Measurements from ENCODE around the gene SERINC2. TPM values are rescaled to one million over a fixed set of nuclear protein-coding genes. Genes with fewer than 3 reads are reported as not detected.
"Not testable (repeated sequence)": the region's sequence is repeated elsewhere in the genome, so short reads cannot be mapped to it uniquely, and the experiment has no call there.

SERINC2 gene
- total RNA-seq, 1 donor from 2014 or later, result 21.4 TPM

DNA sequence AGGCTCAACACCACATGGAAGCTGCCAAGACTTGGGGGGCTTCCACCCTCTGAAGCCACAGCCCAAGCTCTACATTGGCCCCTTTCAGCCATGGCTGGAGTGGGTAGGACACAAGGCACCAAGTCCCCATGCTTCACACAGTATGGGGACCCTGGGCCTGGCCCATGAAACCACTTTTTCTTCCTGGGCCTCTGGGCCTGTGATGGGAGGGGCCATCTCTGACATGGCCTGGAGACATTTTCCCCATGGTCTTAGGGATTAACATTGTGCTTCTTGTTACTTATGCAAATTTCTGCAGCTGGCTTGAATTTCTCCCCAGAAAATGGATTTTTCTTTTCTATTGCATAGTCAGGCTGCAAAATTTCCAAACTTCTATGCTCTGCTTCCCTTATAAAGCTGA is 60.5 kb downstream of the SERINC2 start:
- peaks cover 12% of the 10 kb centered on the region for H3K4me1 Mint-ChIP-seq
- DNase-seq (ENCODE audit: low read depth, low spot score); H3K9me3 Mint-ChIP-seq; H3K4me3 Mint-ChIP-seq; H3K27me3 Mint-ChIP-seq (ENCODE audit: low read depth); H3K27ac Mint-ChIP-seq (ENCODE audit: unreplicated experiment); H3K36me3 Mint-ChIP-seq (ENCODE audit: low read depth): not testable (repeated sequence)

DNA sequence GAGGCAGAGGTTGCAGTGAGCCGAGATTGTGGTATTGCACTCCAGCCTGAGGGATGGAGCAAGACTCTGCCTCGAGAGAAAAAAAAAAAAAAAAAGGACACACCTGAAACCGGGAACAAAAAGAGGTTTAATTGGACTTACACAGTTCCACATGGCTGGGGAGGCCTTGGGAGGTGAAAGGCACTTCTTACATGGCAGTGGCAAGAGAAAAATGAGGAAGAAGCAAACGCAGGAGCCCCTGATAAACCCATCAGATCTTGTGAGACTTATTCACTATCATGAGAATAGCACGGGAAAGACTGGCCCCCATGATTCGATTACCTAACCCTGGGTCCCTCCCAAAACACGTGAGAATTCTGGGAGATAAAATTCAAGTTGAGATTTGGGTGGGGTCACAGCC is 61.6 kb downstream of the SERINC2 start:
- not testable (repeated sequence) for H3K9me3 Mint-ChIP-seq; H3K27ac Mint-ChIP-seq (ENCODE audit: unreplicated experiment); H3K4me3 Mint-ChIP-seq; H3K36me3 Mint-ChIP-seq (ENCODE audit: low read depth); DNase-seq (ENCODE audit: low read depth, low spot score); H3K27me3 Mint-ChIP-seq (ENCODE audit: low read depth)
- peaks cover 12% of the 10 kb centered on the region for H3K4me1 Mint-ChIP-seq

DNA sequence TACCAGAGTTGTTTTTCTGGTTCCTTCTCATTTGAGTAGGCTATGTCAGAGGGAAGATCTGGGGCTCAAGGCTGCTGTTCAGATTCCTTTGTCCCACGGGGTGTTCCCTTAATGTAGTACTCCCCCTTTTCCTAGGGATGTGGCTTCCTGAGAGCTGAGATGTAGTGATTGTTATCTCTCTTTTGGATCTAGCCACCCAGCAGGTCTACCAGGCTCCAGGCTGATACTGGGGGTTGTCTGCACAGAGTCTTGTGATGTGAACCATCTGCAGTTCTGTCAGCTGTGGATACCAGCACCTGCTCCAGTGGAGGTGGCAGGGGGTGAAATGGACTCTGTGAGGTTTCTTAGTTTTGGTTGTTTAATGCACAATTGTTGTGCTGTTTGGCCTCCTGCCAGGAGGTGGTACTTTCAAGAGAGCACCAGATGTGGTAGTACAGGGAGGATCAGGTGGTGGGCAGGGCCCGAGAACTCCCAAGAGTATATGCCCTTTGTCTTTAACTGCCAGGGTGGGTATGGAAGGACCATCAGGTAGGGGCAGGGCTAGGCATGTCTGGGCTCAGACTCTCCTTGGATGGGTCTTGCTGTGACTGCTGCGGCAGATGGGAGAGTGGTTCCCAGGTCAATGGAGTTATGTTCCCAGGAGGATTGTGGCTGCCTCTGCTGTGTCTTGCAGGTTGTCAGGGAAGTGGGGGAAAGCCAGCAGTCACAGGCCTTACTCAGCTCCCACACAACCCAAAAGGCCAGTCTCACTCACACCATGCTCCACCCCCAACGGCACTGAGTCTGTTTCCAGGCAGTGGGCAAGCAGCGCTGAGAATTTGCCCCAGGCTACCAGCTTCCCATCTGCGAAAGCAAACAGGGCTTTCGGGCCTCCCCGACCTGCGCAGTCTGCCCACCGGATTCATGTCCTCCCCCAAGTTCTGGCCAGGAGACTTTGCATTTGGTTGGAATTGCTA is 64.2 kb downstream of the SERINC2 start:
- Mint-ChIP-seq H3K27me3 (ENCODE audit: low read depth) (no peaks in the 10 kb centered on the region), H3K36me3 (ENCODE audit: low read depth) (no peaks in the 10 kb centered on the region), H3K4me1 (peaks cover 12% of the 10 kb centered on the region), H3K4me3 (no peak overlapping the region), H3K27ac (ENCODE audit: unreplicated experiment) (peak overlapping the region; percentile 15), H3K9me3 (peaks cover 9% of the 10 kb centered on the region)
- TF ChIP-seq, protein P1, sequence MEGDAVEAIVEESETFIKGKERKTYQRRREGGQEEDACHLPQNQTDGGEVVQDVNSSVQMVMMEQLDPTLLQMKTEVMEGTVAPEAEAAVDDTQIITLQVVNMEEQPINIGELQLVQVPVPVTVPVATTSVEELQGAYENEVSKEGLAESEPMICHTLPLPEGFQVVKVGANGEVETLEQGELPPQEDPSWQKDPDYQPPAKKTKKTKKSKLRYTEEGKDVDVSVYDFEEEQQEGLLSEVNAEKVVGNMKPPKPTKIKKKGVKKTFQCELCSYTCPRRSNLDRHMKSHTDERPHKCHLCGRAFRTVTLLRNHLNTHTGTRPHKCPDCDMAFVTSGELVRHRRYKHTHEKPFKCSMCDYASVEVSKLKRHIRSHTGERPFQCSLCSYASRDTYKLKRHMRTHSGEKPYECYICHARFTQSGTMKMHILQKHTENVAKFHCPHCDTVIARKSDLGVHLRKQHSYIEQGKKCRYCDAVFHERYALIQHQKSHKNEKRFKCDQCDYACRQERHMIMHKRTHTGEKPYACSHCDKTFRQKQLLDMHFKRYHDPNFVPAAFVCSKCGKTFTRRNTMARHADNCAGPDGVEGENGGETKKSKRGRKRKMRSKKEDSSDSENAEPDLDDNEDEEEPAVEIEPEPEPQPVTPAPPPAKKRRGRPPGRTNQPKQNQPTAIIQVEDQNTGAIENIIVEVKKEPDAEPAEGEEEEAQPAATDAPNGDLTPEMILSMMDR (conservative IDR thresholded peaks at IDR 0.05), result no peak
- peak; percentile 3 for DNase-seq (ENCODE audit: low read depth, low spot score)

GRCh38 chr1:31478167-31478566 is 65.2 kb downstream of the SERINC2 start:
- peaks cover 17% of the 10 kb centered on the region for H3K4me1 Mint-ChIP-seq
- peaks cover 9% of the 10 kb centered on the region for H3K9me3 Mint-ChIP-seq
- TF ChIP-seq, protein P1 (conservative IDR thresholded peaks at IDR 0.05), result no peak
- no peaks in the 10 kb centered on the region for H3K36me3 Mint-ChIP-seq (ENCODE audit: low read depth)
- no peak for DNase-seq (ENCODE audit: low read depth, low spot score)
- no peak overlapping the region for H3K27ac Mint-ChIP-seq (ENCODE audit: unreplicated experiment)
- H3K4me3 Mint-ChIP-seq, result no peak overlapping the region
- no peaks in the 10 kb centered on the region for H3K27me3 Mint-ChIP-seq (ENCODE audit: low read depth)

DNA sequence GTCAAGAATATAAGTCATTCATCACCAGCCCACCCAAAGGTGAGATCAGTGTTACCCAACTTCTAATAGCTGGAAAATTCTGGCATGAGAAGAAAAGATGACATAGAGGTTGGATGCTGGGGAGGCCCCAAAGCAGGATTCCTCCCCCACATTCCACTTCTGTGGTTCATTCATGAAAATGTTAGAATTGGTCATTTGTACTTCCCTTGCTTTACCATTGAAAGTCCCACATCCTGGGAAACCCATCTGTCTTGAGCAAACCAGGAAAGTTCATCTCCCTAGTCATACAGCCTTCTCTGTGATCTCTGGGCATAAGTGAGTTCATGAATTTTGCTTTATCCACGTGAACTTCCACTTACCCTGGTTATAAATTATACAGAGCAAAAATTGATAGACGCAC is 66.8 kb downstream of the SERINC2 start:
- Mint-ChIP-seq H3K27me3 (ENCODE audit: low read depth) (no peaks in the 10 kb centered on the region), H3K4me1 (peaks cover 23% of the 10 kb centered on the region), H3K36me3 (ENCODE audit: low read depth) (no peaks in the 10 kb centered on the region), H3K27ac (ENCODE audit: unreplicated experiment) (no peak overlapping the region), H3K9me3 (peaks cover 9% of the 10 kb centered on the region), H3K4me3 (no peak overlapping the region)
- DNase-seq (ENCODE audit: low read depth, low spot score), result no peak
- TF ChIP-seq, protein P1 (conservative IDR thresholded peaks at IDR 0.05), result no peak

GRCh38 chr1:31480426-31480825 is 67.4 kb downstream of the SERINC2 start:
- peaks cover 23% of the 10 kb centered on the region for H3K4me1 Mint-ChIP-seq

DNA sequence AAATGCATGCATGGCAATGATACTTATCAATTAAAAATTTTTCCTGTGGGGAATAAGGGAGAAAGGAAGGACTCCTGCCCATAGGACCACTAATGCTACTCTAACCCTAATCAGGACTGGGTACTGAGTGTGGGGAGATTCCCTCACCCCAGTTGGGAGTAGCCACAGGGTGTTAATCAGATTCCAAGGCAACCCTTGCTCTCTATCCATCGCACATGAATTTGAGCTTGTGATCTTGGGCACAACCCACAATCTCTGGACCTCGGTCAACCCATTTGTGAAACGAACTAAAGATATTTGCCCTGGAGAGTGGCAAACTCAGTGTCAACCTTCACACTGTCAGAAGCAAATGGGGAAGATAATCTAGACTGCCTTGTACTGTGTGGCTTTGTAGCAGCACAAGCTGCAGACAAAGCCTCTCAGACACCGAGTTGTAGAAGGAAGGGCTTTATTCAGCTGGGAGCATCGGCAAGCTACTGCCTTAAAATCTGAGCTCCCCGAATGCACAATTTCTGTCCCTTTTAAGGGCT is 69.5 kb downstream of the SERINC2 start:
- peak overlapping the region; percentile 6 for H3K27ac Mint-ChIP-seq (ENCODE audit: unreplicated experiment)
- peaks cover 7% of the 10 kb centered on the region for H3K9me3 Mint-ChIP-seq
- H3K4me1 Mint-ChIP-seq, result peaks cover 18% of the 10 kb centered on the region
- DNase-seq (ENCODE audit: low read depth, low spot score), result no peak
- no peaks in the 10 kb centered on the region for H3K27me3 Mint-ChIP-seq (ENCODE audit: low read depth)
- TF ChIP-seq, protein P1 (conservative IDR thresholded peaks at IDR 0.05), result no peak
- no peak overlapping the region for H3K4me3 Mint-ChIP-seq
- no peaks in the 10 kb centered on the region for H3K36me3 Mint-ChIP-seq (ENCODE audit: low read depth)

More at GRCh38 chr1:31480426-31480825, 67.4 kb downstream of the SERINC2 start:
- not testable (repeated sequence) for H3K36me3 Mint-ChIP-seq (ENCODE audit: low read depth); H3K27me3 Mint-ChIP-seq (ENCODE audit: low read depth); H3K4me3 Mint-ChIP-seq; H3K9me3 Mint-ChIP-seq; H3K27ac Mint-ChIP-seq (ENCODE audit: unreplicated experiment); DNase-seq (ENCODE audit: low read depth, low spot score)

Measured in neural crest cell (in vitro differentiated cells).